ENCODE measurements around the gene RBBP6.
"Not testable (repeated sequence)": the region's sequence is repeated elsewhere in the genome, so short reads cannot be mapped to it uniquely, and the experiment has no call there.

Gene RBBP6, protein sequence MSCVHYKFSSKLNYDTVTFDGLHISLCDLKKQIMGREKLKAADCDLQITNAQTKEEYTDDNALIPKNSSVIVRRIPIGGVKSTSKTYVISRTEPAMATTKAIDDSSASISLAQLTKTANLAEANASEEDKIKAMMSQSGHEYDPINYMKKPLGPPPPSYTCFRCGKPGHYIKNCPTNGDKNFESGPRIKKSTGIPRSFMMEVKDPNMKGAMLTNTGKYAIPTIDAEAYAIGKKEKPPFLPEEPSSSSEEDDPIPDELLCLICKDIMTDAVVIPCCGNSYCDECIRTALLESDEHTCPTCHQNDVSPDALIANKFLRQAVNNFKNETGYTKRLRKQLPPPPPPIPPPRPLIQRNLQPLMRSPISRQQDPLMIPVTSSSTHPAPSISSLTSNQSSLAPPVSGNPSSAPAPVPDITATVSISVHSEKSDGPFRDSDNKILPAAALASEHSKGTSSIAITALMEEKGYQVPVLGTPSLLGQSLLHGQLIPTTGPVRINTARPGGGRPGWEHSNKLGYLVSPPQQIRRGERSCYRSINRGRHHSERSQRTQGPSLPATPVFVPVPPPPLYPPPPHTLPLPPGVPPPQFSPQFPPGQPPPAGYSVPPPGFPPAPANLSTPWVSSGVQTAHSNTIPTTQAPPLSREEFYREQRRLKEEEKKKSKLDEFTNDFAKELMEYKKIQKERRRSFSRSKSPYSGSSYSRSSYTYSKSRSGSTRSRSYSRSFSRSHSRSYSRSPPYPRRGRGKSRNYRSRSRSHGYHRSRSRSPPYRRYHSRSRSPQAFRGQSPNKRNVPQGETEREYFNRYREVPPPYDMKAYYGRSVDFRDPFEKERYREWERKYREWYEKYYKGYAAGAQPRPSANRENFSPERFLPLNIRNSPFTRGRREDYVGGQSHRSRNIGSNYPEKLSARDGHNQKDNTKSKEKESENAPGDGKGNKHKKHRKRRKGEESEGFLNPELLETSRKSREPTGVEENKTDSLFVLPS (N-terminal part only)

DNA sequence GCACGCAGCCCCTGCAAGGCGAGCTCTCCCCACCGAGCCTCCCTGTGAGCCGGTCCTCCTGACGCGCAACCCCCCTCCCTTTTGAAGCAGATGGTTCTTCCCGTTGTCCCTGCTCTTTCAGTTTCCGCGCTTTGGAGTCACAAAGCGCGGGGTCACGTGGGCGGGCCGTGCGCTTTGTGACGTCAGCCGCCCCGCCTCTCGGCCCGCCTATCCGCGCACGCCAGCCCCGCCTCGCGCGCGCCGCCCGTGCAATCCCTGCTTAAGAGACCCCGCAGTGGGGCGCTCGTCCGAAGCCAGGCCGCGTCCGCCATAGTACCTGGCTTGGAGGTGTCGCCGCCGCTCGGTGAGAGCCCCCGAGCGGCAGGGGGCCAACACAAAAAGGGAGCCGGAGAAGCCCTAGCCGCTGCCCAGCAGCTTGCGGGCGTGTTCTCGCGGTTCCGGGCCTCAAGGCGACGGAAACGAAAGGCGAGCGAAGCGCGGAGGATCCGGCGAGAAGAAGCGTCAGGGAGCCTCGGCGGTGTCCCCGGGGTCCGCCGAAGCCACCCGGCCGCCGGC is at the start of gene RBBP6:
Gene RBBP6 (plus strand): TSS at position 272 of the 555 bp plus-strand sequence. CDS start 1,061 bp downstream, outside the sequence.
- FAIRE-seq: no peak

DNA sequence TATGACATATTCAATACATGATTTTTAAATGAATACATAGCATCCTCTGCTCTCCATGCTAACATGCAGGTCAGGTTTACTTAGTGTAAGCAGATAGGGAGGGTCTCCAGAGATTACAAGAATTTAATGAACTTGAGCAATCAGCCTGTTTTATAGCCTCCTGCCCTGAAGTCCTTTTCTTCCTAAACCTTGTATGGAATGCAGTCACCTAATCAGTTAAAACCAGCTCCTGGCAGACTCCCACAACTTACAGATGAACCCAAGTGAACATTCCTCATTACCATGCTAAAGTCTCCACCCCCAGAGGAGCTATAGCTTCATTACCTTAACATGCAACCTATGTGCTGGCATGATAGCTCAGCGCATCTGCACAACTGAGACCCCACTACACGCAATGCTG is 48.5 kb upstream of the RBBP6 start:
- FAIRE-seq: no peak

DNA sequence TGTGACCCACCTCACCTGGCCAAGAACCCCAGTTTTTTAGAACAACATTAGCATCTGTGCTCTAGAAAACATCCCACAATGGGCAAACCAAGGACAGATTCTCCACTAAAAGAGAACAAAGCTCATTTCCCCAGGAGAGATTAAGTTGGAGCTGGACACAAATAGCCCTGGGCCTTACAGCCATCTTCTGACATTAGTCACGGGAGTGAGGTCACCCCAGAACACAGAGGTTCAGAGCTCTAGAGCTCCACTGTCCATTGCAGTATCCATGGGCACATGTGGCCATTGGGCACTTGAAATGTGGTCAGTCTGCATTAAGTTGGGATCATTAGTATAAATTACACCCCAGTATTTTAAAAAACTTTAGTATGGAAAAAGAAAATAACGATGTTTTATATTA is 47.6 kb upstream of the RBBP6 start:
- no peak for FAIRE-seq

DNA sequence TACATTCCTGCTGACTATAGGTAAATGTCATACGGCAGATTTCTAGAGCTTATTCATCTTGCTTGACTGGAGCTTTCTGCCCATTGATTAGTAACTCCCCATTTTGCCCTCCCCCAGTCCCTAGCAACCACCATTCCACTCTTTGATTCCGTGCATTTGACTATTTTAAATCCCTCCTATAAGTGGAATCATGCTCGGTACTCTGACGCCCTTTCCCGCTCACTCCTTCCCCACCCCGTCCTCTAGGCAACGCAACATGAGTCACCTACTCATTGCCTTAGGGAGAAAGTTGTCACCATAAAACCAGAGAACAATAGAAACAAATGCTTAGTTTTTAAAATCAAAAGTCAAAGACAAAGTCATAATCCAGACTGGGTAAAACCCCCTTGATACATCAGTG is 45.5 kb upstream of the RBBP6 start:
- no peak for FAIRE-seq

DNA sequence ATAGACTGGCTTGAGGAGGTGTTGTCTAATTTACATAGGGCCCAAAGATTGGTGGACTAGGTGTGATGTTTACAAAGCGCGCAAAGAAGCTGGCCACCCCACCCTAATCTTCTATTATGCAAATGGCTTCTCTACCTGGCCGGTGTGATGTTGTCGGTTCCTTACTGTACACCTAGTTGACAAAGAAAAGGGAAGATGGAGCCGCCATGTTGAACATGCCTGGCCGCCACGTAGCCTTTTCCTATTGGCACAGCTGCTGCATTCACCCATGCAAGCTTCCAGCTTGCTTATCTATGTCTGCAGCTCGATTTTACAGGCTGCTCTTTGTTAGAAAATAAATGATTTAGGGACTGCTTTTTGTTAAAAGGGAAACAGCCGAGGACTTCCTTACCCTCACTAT is 44.2 kb upstream of the RBBP6 start:
- FAIRE-seq: not testable (repeated sequence)

DNA sequence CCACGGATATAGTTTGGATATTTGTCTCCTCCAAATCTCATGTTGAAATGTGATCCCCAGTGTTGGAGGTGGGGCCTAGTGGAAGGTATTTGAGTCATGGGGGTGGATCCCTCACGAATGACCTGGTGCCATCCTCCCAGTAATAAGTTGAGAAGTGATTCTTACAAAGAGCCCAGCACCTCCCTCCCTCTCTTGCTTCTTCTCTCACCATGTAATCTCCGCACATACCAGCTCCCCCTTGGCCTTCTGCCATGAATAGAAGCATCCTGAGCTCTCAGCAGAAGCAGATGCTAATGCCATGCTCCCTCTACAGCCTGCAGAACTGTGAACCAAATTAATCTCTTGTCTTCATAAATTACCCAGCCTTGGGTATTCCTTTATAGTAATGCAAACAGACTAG is 41.9 kb upstream of the RBBP6 start:
- FAIRE-seq: no peak

DNA sequence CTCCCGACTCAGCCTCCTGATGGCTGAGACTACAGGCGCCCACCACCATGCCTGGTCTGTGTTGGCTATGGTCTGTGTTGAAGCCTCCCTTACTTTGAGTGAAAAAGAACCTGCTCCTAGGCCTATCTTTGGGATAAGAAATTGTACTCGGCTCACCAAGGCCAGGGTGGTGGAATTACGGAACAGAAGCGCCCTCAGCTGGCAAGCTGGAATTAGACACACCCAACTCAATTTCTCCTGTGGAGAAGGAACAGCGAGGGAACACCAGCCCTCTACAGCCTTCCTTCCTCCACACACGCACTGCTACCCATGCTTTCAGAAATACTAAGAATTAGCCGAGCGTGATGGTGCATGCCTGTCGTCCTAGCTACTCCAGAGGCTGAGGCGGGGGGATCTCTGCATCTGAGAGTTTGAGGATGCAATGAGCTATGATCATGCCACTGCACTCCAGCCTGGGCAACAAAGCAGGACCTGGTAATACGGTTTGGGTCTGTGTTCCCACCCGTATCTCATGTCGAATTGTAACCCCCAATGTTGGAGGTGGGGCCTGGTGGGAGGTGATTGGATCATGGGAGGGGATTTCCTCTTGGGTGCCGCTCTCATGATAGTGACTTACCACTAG is 40.1 kb upstream of the RBBP6 start:
- FAIRE-seq: no peak

DNA sequence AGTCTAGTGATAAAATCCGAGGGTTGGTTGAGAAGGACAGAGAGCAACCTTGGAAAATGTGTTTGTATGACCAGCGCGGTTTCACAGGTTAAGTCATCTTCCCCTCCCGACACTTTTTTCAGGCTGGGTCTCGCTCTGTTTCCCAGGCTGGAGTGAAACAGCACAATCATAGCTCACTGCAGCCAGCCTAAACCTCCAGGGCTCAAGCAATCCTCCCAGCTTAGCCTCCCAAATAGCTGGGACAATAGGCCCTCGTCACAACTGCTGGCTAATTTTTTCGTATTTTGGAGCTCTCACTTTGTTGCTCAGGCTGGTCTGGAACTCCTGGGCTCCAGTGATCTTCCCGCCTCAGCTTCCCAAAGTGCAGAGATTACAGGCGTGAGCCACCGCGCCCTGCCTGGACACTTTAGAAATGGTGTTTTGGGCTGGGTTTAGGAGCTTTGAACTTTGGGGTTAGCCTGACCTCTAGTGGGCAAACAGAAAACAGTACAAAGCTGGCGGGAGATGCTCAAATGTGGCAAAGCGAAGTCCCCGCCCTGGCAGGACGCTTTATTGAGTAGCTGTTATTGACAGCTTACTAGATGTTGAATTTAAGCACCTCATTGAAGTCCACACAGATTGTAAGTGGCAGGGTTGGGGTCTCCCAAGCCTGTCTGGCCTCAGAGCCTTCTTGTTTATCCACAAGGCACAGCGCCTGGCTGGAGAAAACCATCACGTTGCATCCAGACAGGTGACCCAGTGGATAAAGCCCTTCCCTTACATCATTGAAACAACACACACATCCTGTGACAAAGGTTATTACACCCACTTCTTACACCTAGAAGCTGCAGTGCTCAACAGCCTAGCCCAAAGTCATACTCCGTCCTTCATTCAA is 34.7 kb upstream of the RBBP6 start:
- no peak for FAIRE-seq

DNA sequence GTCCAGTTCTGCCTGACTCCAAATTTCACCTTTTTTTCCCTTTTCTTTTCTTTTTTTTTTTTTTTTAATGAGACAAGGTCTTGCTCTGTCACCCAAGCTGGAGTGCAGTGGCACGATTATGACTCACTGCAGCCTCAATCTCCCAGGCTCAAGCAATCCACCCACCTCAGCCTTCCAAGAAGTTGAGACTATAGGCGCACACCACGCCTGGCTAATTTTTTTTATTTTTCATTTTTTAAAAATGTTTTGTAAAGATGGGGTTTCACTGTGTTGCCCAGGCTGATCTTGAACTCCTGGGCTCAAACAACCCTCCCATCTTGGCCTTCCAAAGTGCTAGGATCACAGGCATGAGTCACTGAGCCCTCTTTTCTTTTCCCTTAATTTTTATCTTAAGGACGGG is 33.4 kb upstream of the RBBP6 start:
- FAIRE-seq: no peak

DNA sequence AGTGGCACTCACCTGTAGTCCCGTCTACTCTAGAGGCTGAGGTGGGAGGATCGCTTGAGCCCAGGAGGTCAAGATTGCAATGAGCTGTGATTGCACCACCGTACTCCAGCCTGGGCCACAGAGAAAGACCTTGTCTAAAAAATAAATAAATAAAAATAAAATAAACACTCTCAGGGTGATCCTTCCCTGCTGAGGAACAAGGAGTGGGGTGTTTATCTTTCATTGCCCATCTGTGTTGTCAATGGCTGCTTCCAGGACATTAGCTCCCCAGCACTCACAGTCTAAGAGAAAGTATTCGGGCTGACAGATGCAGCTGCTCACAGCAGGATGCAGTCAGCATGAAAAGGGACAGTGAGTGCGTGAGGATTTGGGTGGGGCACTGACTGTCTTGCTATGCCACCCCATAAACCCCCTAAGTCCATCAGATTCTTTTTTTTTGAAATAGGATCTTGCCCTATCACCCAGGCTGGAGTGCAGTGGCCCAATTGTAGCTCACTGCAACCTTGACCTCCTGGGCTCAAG is 31.3 kb upstream of the RBBP6 start:
- FAIRE-seq: no peak

DNA sequence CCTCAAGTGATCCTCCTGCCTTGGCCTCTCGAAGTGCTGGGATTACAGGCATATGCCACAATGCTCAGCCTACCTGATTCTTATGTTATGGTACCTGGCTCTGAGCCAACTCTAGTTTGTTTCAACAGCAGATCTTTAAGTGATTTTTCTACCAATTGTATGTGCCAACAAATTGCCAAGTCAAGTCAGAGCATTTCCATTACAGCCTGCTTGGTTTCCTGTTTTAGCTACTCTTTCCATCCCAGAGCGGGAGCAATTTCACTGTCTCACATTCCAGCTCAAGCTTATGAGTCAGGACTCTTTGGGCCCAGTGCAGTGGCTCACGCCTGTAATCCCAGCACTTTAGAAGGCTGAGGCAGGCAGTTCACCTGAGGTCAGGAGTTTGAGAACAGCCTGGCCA is 30.8 kb upstream of the RBBP6 start:
- FAIRE-seq: no peak

DNA sequence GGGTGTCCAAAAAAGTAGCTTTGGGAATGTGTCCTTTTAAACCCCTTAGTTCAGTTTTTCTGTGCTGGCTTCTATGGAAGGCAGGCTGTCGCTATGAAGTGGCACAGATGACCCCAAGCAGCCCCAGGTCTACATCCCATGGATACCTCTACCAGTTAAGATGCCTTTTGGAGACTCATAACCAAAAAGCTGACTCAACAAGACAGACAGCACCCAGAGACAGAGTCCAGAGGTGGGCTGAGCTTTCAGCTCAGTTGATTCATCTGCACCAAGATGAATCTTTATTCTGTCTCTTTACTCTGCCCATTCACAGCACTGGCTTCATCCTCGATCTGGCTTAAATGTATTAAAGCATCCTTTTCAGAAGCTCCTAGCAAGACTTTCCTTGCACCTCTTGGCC is 29.8 kb upstream of the RBBP6 start:
- no peak for FAIRE-seq

DNA sequence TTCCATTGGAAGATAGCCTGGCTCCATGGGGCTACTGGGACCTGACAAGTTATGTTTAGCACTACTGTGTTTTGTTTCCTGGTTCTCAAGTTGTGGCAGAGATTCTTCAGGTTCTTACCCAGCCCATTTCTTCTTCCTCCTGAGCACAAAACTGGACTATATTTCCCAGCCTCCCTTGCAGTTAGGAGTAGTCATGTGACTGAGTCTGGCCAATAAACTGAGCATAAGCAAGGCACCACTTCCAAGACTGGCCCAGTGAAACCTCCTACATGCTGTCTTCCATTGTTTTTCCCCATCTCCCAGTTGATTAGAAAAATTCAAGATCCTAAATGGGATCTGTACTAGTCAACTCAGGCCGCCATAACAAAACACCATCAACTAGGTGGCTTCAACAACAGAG is 28.2 kb upstream of the RBBP6 start:
- no peak for FAIRE-seq

DNA sequence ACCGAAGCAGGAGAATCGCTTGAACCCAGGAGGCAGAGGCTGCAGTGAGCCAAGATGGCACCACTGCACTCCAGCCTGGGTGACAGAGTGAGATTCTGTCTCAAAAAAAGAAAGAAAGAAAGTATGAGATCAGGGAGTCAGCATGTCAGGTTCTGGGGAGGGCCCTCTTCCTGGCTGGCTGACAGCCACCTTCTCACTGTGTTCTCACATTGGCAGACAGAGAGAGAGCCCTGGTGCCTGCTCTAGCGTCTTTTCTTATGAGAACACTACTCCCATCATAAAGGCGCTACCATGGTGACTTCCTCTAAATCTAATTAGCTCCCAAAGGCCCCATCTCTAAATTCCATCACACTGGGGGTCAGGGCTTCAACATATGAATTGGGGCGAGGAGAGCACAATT is 27.6 kb upstream of the RBBP6 start:
- no peak for FAIRE-seq

DNA sequence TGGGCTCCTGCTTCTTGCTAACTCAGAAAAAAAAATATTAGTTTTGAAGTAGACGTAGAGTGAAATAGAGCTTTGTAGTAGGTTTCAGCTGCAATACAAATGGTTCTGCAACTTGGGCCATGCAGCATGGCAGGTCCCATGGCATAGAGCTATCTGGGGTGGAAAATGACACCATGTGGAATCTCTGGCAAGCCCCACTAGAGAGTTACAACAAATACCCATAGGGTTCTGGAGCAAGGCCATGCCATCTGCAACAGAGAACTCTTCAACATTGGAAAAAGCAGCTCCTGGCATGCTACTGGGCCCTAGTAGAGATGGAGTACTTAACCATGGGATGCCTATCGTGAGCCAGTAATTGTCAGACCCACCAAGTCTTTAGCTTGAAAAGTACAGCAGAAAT is 25.3 kb upstream of the RBBP6 start:
- no peak for FAIRE-seq

DNA sequence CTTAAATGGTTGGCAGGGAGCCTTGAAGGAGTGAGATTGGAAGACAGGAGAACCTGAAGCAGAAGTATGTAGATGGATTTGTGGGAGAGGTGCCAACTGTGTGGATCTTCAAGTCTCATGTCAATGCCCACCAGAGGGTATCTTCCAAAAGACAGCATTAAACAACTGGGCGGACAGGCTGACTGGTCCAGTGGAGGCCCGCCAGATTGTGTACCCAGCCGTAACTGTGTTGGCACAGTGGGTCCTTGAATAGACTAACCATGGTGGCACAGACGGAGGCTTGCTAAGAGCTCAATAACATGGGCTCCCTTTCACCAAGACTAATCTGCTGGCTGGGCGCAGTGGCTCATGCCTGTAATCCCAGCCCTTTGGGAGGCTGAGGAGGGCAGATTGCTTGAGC is 24.2 kb upstream of the RBBP6 start:
- FAIRE-seq: no peak

DNA sequence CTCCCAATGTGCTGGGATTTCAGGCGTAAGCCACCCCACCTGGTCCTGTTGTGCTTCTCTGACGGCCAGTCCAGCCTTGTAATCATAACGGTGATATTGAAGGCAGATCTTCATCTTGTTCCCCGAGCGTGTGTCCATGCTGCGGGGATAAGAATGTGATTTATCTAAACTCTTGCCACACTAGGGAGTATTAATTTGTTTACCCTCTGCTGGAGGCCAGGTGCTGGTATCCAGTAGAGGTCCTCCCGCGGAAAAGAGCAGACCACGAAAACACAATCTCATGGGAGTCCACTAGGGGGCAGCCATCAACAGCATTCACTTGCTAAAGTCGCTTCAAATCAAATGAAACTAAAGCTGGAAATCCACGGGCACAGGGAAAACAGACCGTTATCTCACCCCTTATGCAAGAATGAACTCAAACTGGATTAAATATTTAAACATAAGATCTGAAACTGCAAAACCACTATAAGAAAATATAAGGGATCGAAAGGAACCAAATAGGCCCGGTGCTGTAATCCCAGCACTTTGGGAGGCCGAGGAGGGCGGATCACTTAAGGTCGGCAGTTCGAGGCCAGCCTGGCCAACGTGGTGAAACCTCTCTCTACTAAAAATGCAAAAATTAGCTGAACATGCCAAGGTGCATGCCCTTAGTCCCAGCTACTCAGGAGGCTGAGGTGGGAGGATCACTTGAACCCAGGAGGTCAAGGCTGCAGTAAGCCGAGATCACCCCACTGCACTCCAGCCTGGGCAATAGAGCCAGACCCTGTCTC is 22.3 kb upstream of the RBBP6 start:
- FAIRE-seq: peak; percentile 65

DNA sequence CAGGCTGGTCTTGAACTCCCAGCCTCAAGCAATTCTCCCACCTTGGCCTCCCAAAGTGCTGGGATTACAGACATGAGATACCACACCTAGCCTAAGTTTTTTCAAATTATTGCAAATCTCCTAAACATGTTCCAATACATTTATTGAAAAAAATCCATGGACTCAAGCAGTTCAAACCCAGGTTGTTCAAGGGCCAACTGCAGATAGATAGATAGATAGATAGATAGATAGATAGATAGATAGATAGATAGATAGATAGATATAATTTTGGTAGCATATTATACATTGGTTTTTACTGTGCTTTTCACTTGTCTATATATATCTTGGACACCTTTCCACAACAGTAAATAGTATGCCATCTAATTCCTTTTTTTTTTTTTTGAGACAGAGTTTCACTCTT is 20.9 kb upstream of the RBBP6 start:
- FAIRE-seq: no peak

DNA sequence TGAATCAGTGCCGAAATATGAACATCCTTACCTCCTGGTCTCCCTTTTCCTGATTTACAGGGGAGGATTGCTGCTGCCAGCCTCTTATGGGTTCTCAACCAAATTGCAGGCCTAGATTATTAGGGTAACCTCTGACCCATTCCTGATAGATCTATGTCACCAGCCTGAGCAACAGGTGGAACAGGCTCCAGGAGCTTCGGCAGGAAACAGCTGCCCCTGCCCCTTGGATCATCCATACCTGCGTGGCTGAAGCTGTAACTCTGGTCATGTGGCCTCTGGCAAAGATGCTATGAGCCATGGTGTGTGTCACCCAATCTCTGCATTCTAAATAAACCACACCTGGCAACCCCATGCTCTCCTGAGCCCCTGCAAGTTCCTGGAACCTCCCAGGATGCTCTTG is 18.4 kb upstream of the RBBP6 start:
- FAIRE-seq: no peak

DNA sequence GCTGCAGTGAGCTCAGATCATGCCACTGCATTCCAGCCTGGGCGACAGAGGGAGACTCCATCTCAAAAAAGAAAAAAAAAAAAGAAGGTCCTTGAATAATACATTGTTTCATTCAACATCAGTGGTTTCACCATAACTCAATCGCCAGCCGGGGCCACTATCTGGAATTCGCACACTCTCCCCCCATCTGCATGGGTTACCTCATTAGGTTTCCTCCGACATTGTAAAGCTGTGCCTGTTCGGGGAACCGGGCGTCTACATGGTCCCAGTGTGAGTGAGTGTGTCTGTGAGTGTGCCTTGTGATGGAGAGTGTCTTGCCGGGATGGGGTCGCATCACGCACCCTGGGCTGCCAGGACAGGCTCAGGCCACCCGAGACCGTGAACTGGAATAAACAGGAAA is 16.6 kb upstream of the RBBP6 start:
- no peak for FAIRE-seq

DNA sequence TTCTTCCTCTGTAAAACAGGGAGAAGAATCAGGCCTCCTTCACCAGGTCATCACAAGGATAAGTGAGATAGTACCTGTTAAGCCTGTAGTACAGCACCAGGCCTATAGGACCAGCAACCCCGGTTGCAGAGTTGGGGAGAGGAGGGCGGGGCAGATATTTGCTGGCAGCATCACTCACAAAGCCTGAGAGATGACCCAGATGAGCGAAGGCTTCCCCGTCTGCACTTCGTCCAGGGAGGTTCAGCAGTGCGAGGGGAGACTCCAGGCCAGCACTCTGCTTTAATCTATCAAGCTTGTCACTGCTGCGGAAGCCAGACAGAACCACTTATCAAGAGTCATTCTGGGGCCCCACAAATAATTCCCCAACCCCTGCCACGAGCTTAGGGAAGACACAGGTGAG is 15.8 kb upstream of the RBBP6 start:
- FAIRE-seq: no peak

Measured in TTC549 (cell line).